ENCODE data around the gene PLD5. TPM values are rescaled to one million over a fixed set of nuclear protein-coding genes. Genes with fewer than 3 reads are reported as not detected.
"Not testable (repeated sequence)": the region's sequence is repeated elsewhere in the genome, so short reads cannot be mapped to it uniquely, and the experiment has no call there.

PLD5 gene
- polyA plus RNA-seq, 1 of the 3 experiments (the other 2 are of a cell fraction), result 0.08 TPM

GRCh38 chr1:242376121-242376520 lies 148.4 kb downstream of the PLD5 start:
- H3K4me2 ChIP-seq; DNase-seq; H3K9me3 ChIP-seq; H3K36me3 ChIP-seq (replicated peaks in 1 of 2; ENCODE audit: control insufficient read depth in 1 of 2, insufficient read depth in 2 of 2, low read length in 1 of 2); H3K79me2 ChIP-seq (ENCODE audit: insufficient read depth); H2AFZ ChIP-seq (ENCODE audit: low read depth); H3K9me2 ChIP-seq; H3K4me3 ChIP-seq (ENCODE audit: low read depth in 2 of 2, low read length in 1 of 2); H3K27me3 ChIP-seq (ENCODE audit: insufficient read depth); POLR2A ChIA-PET; H4K20me1 ChIP-seq (ENCODE audit: insufficient read depth); H3K27ac ChIP-seq (ENCODE audit: low read depth in 2 of 2, low read length in 1 of 2); H3K9ac ChIP-seq; CTCF ChIA-PET; H3F3A ChIP-seq (replicated peaks; ENCODE audit: insufficient read depth); H3K4me1 ChIP-seq (ENCODE audit: control insufficient read depth in 1 of 2, insufficient read depth in 2 of 2, low read depth in 1 of 2, low read length in 1 of 2): not testable (repeated sequence)
- WGBS (ENCODE audit: low lambda C conversion rate), result 36% methylated on average over 6 of the region's 6 CpGs

- H3K36me3 ChIP-seq (replicated peaks in 1 of 2; ENCODE audit: control insufficient read depth in 1 of 2, insufficient read depth in 2 of 2, low read length in 1 of 2); H3K9me2 ChIP-seq; DNase-seq; H4K20me1 ChIP-seq (ENCODE audit: insufficient read depth); H3K4me1 ChIP-seq (ENCODE audit: control insufficient read depth in 1 of 2, insufficient read depth in 2 of 2, low read depth in 1 of 2, low read length in 1 of 2); H3K4me3 ChIP-seq (ENCODE audit: low read depth in 2 of 2, low read length in 1 of 2); CTCF ChIA-PET; H3K79me2 ChIP-seq (ENCODE audit: insufficient read depth); H3K27me3 ChIP-seq (ENCODE audit: insufficient read depth); H3K4me2 ChIP-seq; H3F3A ChIP-seq (replicated peaks; ENCODE audit: insufficient read depth); H3K9me3 ChIP-seq; H3K9ac ChIP-seq; H3K27ac ChIP-seq (ENCODE audit: low read depth in 2 of 2, low read length in 1 of 2); H2AFZ ChIP-seq (ENCODE audit: low read depth); POLR2A ChIA-PET: not testable (repeated sequence)
- WGBS (ENCODE audit: low lambda C conversion rate), result 24% methylated on average over 3 of the region's 3 CpGs
These were observed 174.1 kb downstream of the PLD5 start for GRCh38 chr1:242350446-242350845.

GRCh38 chr1:242349636-242350035 lies 174.9 kb downstream of the PLD5 start:
- no peaks in the 10 kb centered on the region for H4K20me1 ChIP-seq (ENCODE audit: insufficient read depth)
- H3K4me1 ChIP-seq (ENCODE audit: control insufficient read depth in 1 of 2, insufficient read depth in 2 of 2, low read depth in 1 of 2, low read length in 1 of 2), result no peaks in the 10 kb centered on the region
- H3K79me2 ChIP-seq (ENCODE audit: insufficient read depth), result no peaks in the 10 kb centered on the region
- H3K4me2 ChIP-seq, result no peak overlapping the region
- no peaks in the 10 kb centered on the region for H3K36me3 ChIP-seq (replicated peaks in 1 of 2; ENCODE audit: control insufficient read depth in 1 of 2, insufficient read depth in 2 of 2, low read length in 1 of 2)
- POLR2A ChIA-PET, result interaction anchor here (0.6 kb wide), 1 partner anchor 145 kb away, joined by 6 read pairs; no protein-coding TSS in a partner anchor
- H3K9me3 ChIP-seq, result no peaks in the 10 kb centered on the region
- no peak overlapping the region for H3K4me3 ChIP-seq (ENCODE audit: low read depth in 2 of 2, low read length in 1 of 2)
- H3K27ac ChIP-seq (ENCODE audit: low read depth in 2 of 2, low read length in 1 of 2), result no peak overlapping the region
- CTCF ChIA-PET, result no interaction called here
- no peak overlapping the region for H2AFZ ChIP-seq (ENCODE audit: low read depth)
- no peaks in the 10 kb centered on the region for H3K9me2 ChIP-seq
- DNase-seq, result no peak
- 0% methylated on average over 1 of the region's 1 CpG for WGBS (ENCODE audit: low lambda C conversion rate)
- no peaks in the 10 kb centered on the region for H3K27me3 ChIP-seq (ENCODE audit: insufficient read depth)
- no peaks in the 10 kb centered on the region for H3F3A ChIP-seq (replicated peaks; ENCODE audit: insufficient read depth)
- no peak overlapping the region for H3K9ac ChIP-seq
- TF ChIP-seq MXI1 (IDR thresholded peaks at IDR 0.05; ENCODE audit: low read depth, low read length), result no peak
- no peak for TF ChIP-seq POLR2AphosphoS5 (IDR thresholded peaks at IDR 0.05; ENCODE audit: low read depth, low read length)
- TF ChIP-seq SIN3A (IDR thresholded peaks at IDR 0.05; ENCODE audit: borderline replicate concordance, low read depth, low read length), result no peak
- TF ChIP-seq RAD21 (IDR thresholded peaks at IDR 0.05; ENCODE audit: low read length), result no peak
- no peak for TF ChIP-seq TEAD4 (IDR thresholded peaks at IDR 0.05; ENCODE audit: borderline replicate concordance, insufficient read depth)
- TF ChIP-seq REST (IDR thresholded peaks at IDR 0.05; ENCODE audit: low read depth, low read length), result no peak
- no peak for TF ChIP-seq ZBTB33 (IDR thresholded peaks at IDR 0.05; ENCODE audit: borderline replicate concordance, low read depth)
- no peak for TF ChIP-seq PBX3 (IDR thresholded peaks at IDR 0.05)
- no peak for TF ChIP-seq RFX5 (IDR thresholded peaks at IDR 0.05; ENCODE audit: low read length)
- TF ChIP-seq USF2 (IDR thresholded peaks at IDR 0.05; ENCODE audit: borderline replicate concordance, low read depth, low read length), result no peak
- no peak for TF ChIP-seq USF1 (IDR thresholded peaks at IDR 0.05; ENCODE audit: borderline replicate concordance, low read depth)
- TF ChIP-seq EZH2phosphoT487 (IDR thresholded peaks at IDR 0.05; ENCODE audit: borderline replicate concordance, low read depth), result no peak
